B cell (primary cell): ENCODE results near the gene HOOK1. TPM values are rescaled to one million over a fixed set of nuclear protein-coding genes. Genes with fewer than 3 reads are reported as not detected.
"Not testable (repeated sequence)": the region's sequence is repeated elsewhere in the genome, so short reads cannot be mapped to it uniquely, and the experiment has no call there.

Experiments
- ATAC-seq: fragments of 200-7000 bp; cut with Tn5 transposase; one replicate; pipeline ENCODE4 v1.10.0; 2021; ENCODE audit warnings: low read depth, mild to moderate bottlenecking, moderate number of reproducible peaks, moderate library complexity
- CTCF ChIA-PET: fragments of 350-600 bp; sonication (Branson Sonifier 250); formaldehyde crosslinking; loops from one replicate; lab custom pipeline; 2021; ENCODE audit warnings: antibody characterized with exemption, inconsistent platforms; lab: Charles Lee
- POLR2A ChIA-PET: fragments of 350-600 bp; sonication (Branson Sonifier 250); formaldehyde crosslinking; loops from one replicate; lab custom pipeline; 2021; ENCODE audit warnings: antibody characterized with exemption; lab: Charles Lee
- DNase-seq: peaks from one replicate; pipeline ENCODE4 v3.0.0; 2013
- H2AFZ ChIP-seq: 2 replicates; pipeline ENCODE4 v1.6.1; 2012; ENCODE audit warnings: mild to moderate bottlenecking, low read depth, low read length; ENCODE audit not compliant: insufficient read depth, poor library complexity, severe bottlenecking
- H3K27ac ChIP-seq, 2 donors: 1 replicate in 1 of 2; 2 replicates in 1 of 2; pipeline ENCODE4 v1.5.1; 2012 to 2013; ENCODE audit warnings: low read length in 2 of 2, mild to moderate bottlenecking in 2 of 2, moderate library complexity in 1 of 2
- H3K27me3 ChIP-seq, 4 experiments: fragments of 200-600 bp in 1 of 4; sonication (generic) in 1 of 4; replicated peaks in 1 of 4; 1 replicate in 2 of 4; 2 replicates in 2 of 4; pipeline versions ENCODE4 v1.6.1 to v1.7.0; 2013 to 2016; ENCODE audit warnings: low read length in 3 of 4, mild to moderate bottlenecking in 2 of 4, mixed read lengths in 1 of 4, moderate library complexity in 1 of 4; ENCODE audit not compliant: insufficient read depth in 4 of 4, control insufficient read depth in 3 of 4; ENCODE audit errors: control extremely low read depth in 1 of 4
- H3K36me3 ChIP-seq, 2 experiments: replicated peaks in 1 of 2; 1 replicate in 1 of 2; 2 replicates in 1 of 2; pipeline versions ENCODE4 v1.6.1 to v1.7.1; 2013; ENCODE audit warnings: low read length in 1 of 2; ENCODE audit not compliant: insufficient read depth in 2 of 2, control insufficient read depth in 1 of 2; ENCODE audit errors: control extremely low read depth in 1 of 2, extremely low read depth in 1 of 2
- H3K4me1 ChIP-seq, 2 donors: fragments of 200-600 bp in 1 of 2; sonication (generic) in 1 of 2; 1 replicate in 1 of 2; 2 replicates in 1 of 2; pipeline versions ENCODE4 v1.5.1 to v1.6.1; 2013 to 2017; ENCODE audit warnings: low read length in 2 of 2; ENCODE audit not compliant: control insufficient read depth in 2 of 2, insufficient read depth in 2 of 2
- H3K4me2 ChIP-seq: replicated peaks from 2 replicates; pipeline ENCODE3; 2012; ENCODE audit warnings: mild to moderate bottlenecking, low read depth, low read length; ENCODE audit not compliant: poor library complexity, severe bottlenecking
- H3K4me3 ChIP-seq, 5 experiments: fragments of 200-600 bp in 1 of 5; sonication (generic) in 1 of 5; 1 replicate in 3 of 5; 2 replicates in 2 of 5; pipeline versions ENCODE4 v1.5.1 to v1.7.0; 2011 to 2016; ENCODE audit warnings: low read length in 4 of 5, mild to moderate bottlenecking in 4 of 5, low read depth in 2 of 5, control low read depth in 1 of 5, moderate library complexity in 1 of 5; ENCODE audit not compliant: insufficient read depth in 1 of 5; ENCODE audit errors: control extremely low read depth in 1 of 5, extremely low read depth in 1 of 5
- H3K79me2 ChIP-seq: fragments of 200-600 bp; sonication (generic); one replicate; pipeline ENCODE4 v1.6.0; 2016; ENCODE audit warnings: low read length; ENCODE audit not compliant: control insufficient read depth, insufficient read depth
- H3K9ac ChIP-seq: fragments of 200-600 bp; sonication (generic); 2 replicates; pipeline ENCODE4 v1.6.1; 2017; ENCODE audit warnings: mild to moderate bottlenecking, low read length, moderate library complexity
- H3K9me3 ChIP-seq, 3 donors: one replicate each; pipeline versions ENCODE4 v1.6.1 to v1.7.1; 2013; ENCODE audit warnings: low read length in 2 of 3; ENCODE audit not compliant: control insufficient read depth in 2 of 3, insufficient read depth in 1 of 3; ENCODE audit errors: control extremely low read depth in 1 of 3
- H4K20me1 ChIP-seq: 2 replicates; pipeline ENCODE4 v1.6.0; 2012; ENCODE audit warnings: mild to moderate bottlenecking, low read length; ENCODE audit not compliant: insufficient read depth, control insufficient read depth, poor library complexity, severe bottlenecking
- H3K27ac Mint-ChIP-seq: one replicate; pipeline ENCODE4 v1.8.0; 2021; ENCODE audit warnings: mixed read lengths
- H3K27me3 Mint-ChIP-seq: one replicate; pipeline ENCODE4 v1.8.0; 2021; ENCODE audit warnings: mixed read lengths
- H3K4me1 Mint-ChIP-seq: one replicate; pipeline ENCODE4 v1.8.0; 2021; ENCODE audit warnings: mixed read lengths
- H3K4me3 Mint-ChIP-seq: one replicate; pipeline ENCODE4 v1.8.0; 2021; ENCODE audit warnings: mixed read lengths
- H3K9me3 Mint-ChIP-seq: one replicate; pipeline ENCODE4 v1.8.0; 2022; ENCODE audit warnings: mixed read lengths; ENCODE audit not compliant: insufficient read depth
- EZH2 ChIP-seq: IDR thresholded peaks from 2 replicates; pipeline ENCODE4 v1.6.1; 2012; ENCODE audit warnings: borderline replicate concordance, low read depth, mild to moderate bottlenecking, moderate library complexity, low read length; ENCODE audit not compliant: insufficient read depth, poor library complexity, severe bottlenecking
- WGBS: methylation state at CpG from one replicate; pipeline ENCODE4 v1.1.5; 2013; ENCODE audit warnings: missing lambda C conversion rate; ENCODE audit not compliant: insufficient coverage; 5-methylcytosine and 5-hydroxymethylcytosine counted together
- intact Hi-C: fragments of 100-400 bp; cut with micrococcal nuclease; formaldehyde crosslinking; loops from one replicate; pipeline ENCODE4 v1.10.0; 2022
- polyA plus RNA-seq: library from polyadenylated mRNA; depleted of rRNA; stranded (reverse); fragments of >200 nt; gene quantifications from 2 replicates; pipeline ENCODE4 v1.2.3, GENCODE V29; 2012
- total RNA-seq, 2 donors: library from RNA; stranded (reverse); fragments of 120-200 nt in 1 of 2; gene quantifications; 1 replicate in 1 of 2; 2 replicates in 1 of 2; pipeline versions ENCODE4 v1.2.3 to v1.2.4, GENCODE V29; 2013 to 2022
- TF ChIP-seq, protein P1 (sequence below): fragments of 200-600 bp; IDR thresholded peaks from one replicate; pipeline ENCODE4 v1.8.0; 2022; ENCODE audit warnings: antibody characterized with exemption, mild to moderate bottlenecking

Gene HOOK1
- total and polyA plus RNA-seq, 2 donors (not counting 1 experiment from before 2014, with no cell fraction given), result 2.0 to 12.0 TPM

DNA sequence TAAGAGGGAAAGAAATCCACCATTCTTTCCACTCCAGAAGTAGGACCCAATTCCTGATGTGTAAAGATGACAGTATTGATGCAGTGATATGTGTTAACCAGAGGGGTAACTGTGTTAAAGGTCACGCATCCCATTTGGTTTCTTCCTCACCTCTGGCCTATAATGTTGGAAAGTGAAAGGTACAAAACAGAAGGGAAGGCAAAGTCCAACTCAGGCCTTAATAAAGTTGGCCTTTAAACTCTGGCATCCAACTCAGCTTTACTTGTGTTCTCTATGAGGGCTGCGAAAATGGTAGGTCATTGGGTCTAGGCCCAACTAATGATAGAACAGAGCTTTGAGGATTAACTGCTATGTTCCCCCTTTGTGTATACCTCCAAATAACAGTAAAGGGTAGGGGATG lies 93.9 kb downstream of the HOOK1 start:
- no peak overlapping the region for H3K4me2 ChIP-seq
- no peaks in the 10 kb centered on the region for H3K9me3 ChIP-seq
- no peak overlapping the region for H3K4me3 ChIP-seq
- intact Hi-C loops, result no loop called here
- H3K79me2 ChIP-seq, result no peaks in the 10 kb centered on the region
- H3K27me3 ChIP-seq, result no peaks in the 10 kb centered on the region
- Mint-ChIP-seq H3K4me1 (no peaks in the 10 kb centered on the region), H3K27me3 (no peaks in the 10 kb centered on the region), H3K4me3 (no peak overlapping the region), H3K27ac (no peak overlapping the region), H3K9me3 (no peaks in the 10 kb centered on the region)
- H3K36me3 ChIP-seq, result no peaks in the 10 kb centered on the region
- H2AFZ ChIP-seq, result no peak overlapping the region
- TF ChIP-seq EZH2, result no peak
- TF ChIP-seq, protein P1, sequence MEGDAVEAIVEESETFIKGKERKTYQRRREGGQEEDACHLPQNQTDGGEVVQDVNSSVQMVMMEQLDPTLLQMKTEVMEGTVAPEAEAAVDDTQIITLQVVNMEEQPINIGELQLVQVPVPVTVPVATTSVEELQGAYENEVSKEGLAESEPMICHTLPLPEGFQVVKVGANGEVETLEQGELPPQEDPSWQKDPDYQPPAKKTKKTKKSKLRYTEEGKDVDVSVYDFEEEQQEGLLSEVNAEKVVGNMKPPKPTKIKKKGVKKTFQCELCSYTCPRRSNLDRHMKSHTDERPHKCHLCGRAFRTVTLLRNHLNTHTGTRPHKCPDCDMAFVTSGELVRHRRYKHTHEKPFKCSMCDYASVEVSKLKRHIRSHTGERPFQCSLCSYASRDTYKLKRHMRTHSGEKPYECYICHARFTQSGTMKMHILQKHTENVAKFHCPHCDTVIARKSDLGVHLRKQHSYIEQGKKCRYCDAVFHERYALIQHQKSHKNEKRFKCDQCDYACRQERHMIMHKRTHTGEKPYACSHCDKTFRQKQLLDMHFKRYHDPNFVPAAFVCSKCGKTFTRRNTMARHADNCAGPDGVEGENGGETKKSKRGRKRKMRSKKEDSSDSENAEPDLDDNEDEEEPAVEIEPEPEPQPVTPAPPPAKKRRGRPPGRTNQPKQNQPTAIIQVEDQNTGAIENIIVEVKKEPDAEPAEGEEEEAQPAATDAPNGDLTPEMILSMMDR, result no peak
- no peak overlapping the region for H3K27ac ChIP-seq
- WGBS, result no CpG with 5 or more reads among the region's 2 CpGs
- ChIA-PET CTCF (no interaction called here), POLR2A (no interaction called here)
- ATAC-seq (no peak), DNase-seq (no peak)
- H4K20me1 ChIP-seq, result no peaks in the 10 kb centered on the region
- H3K4me1 ChIP-seq, result no peaks in the 10 kb centered on the region
- H3K9ac ChIP-seq, result no peak overlapping the region

GRCh38 chr1:59914791-59915286 lies 100.1 kb downstream of the HOOK1 start:
- H3K4me3 Mint-ChIP-seq, intact Hi-C loops, H2AFZ ChIP-seq, H3K4me1 Mint-ChIP-seq, DNase-seq, H3K27ac Mint-ChIP-seq, CTCF ChIA-PET, H3K27me3 ChIP-seq, H4K20me1 ChIP-seq, H3K79me2 ChIP-seq, H3K9me3 ChIP-seq, H3K27ac ChIP-seq, H3K36me3 ChIP-seq, H3K4me3 ChIP-seq, POLR2A ChIA-PET, H3K27me3 Mint-ChIP-seq, ATAC-seq, H3K9me3 Mint-ChIP-seq, H3K9ac ChIP-seq, H3K4me1 ChIP-seq, H3K4me2 ChIP-seq: not testable (repeated sequence)
- no CpG with 5 or more reads among the region's 7 CpGs for WGBS
